H1 (cell line): ENCODE results near the gene SNRPD3. TPM values are rescaled to one million over a fixed set of nuclear protein-coding genes. Genes with fewer than 3 reads are reported as not detected.

ENCODE experiments used
- CTCF ChIA-PET: fragments of 300-600 bp; sonication (Branson Sonifier 250); formaldehyde crosslinking; loops from one replicate; lab custom pipeline; 2021; ENCODE audit not compliant: partially characterized antibody; lab: Charles Lee
- POLR2A ChIA-PET: fragments of 300-600 bp; sonication (Branson Sonifier 250); formaldehyde crosslinking; loops from one replicate; lab custom pipeline; 2021; ENCODE audit warnings: inconsistent platforms; ENCODE audit not compliant: partially characterized antibody; lab: Charles Lee
- DNase-seq, 2 experiments: peaks; one replicate each; pipeline versions ENCODE4 v3.0.0 to v3.0.0-alpha.2; 2010 to 2022; ENCODE audit warnings: low spot score in 2 of 2, low read depth in 1 of 2, mixed read lengths in 1 of 2
- FAIRE-seq: peaks from 2 replicates; lab custom pipeline; 2011; peaks lifted over from hg19 to GRCh38; lab: Jason Lieb, UNC
- H2AFZ ChIP-seq: 2 replicates; pipeline ENCODE4 v1.8.1; 2012; ENCODE audit warnings: low read length, inconsistent platforms
- H2AK5ac ChIP-seq: 2 replicates; pipeline ENCODE4 v1.6.1; 2013; ENCODE audit warnings: low read depth, low read length
- H2BK120ac ChIP-seq: replicated peaks from 2 replicates; pipeline ENCODE3; 2013; ENCODE audit warnings: low read depth, low read length, inconsistent platforms
- H2BK12ac ChIP-seq: 2 replicates; pipeline ENCODE4 v1.6.1; 2013; ENCODE audit warnings: low read depth, low read length
- H2BK15ac ChIP-seq: 2 replicates; pipeline ENCODE4 v1.6.1; 2013; ENCODE audit warnings: low read length
- H2BK20ac ChIP-seq: 2 replicates; pipeline ENCODE4 v1.6.1; 2013; ENCODE audit warnings: low read length
- H2BK5ac ChIP-seq: 2 replicates; pipeline ENCODE4 v1.6.1; 2013; ENCODE audit warnings: low read depth, low read length
- H3K14ac ChIP-seq: 2 replicates; pipeline ENCODE4 v1.6.1; 2013; ENCODE audit warnings: inconsistent platforms; ENCODE audit not compliant: insufficient read length
- H3K18ac ChIP-seq: 2 replicates; pipeline ENCODE4 v1.6.1; 2013; ENCODE audit warnings: low read length; ENCODE audit errors: extremely low read depth
- H3K23ac ChIP-seq: 2 replicates; pipeline ENCODE4 v1.6.1; 2013; ENCODE audit warnings: inconsistent platforms; ENCODE audit not compliant: insufficient read length
- H3K23me2 ChIP-seq: 2 replicates; pipeline ENCODE4 v1.6.1; 2013; ENCODE audit warnings: low read depth, low read length
- H3K27ac ChIP-seq: 2 replicates; pipeline ENCODE4 v1.6.1; 2011; ENCODE audit warnings: low read depth, low read length, inconsistent platforms
- H3K27me3 ChIP-seq, 4 experiments: replicated peaks in 1 of 4; 1 replicate in 1 of 4; 2 replicates in 3 of 4; pipeline versions ENCODE4 v1.6.1 to v1.8.1; 2011 to 2013; ENCODE audit warnings: low read length in 3 of 4, mild to moderate bottlenecking in 3 of 4, inconsistent platforms in 2 of 4, mixed read lengths in 2 of 4, moderate library complexity in 1 of 4; ENCODE audit not compliant: control insufficient read depth in 3 of 4, insufficient read depth in 3 of 4; ENCODE audit errors: extremely low read depth in 1 of 4
- H3K36me3 ChIP-seq, 4 experiments: 2 replicates each; pipeline versions ENCODE4 v1.6.1 to v1.8.1; 2011 to 2013; ENCODE audit warnings: mild to moderate bottlenecking in 4 of 4, low read length in 3 of 4, moderate library complexity in 2 of 4, control low read depth in 1 of 4, inconsistent platforms in 1 of 4; ENCODE audit not compliant: insufficient read depth in 4 of 4, control insufficient read depth in 2 of 4
- H3K4ac ChIP-seq: replicated peaks from 2 replicates; pipeline ENCODE3; 2013; ENCODE audit warnings: low read length, low read depth, mixed read lengths, inconsistent platforms; ENCODE audit not compliant: insufficient read length
- H3K4me1 ChIP-seq, 4 experiments: replicated peaks in 1 of 4; 1 replicate in 1 of 4; 2 replicates in 3 of 4; pipeline versions ENCODE4 v1.6.1 to v1.8.1; 2011 to 2013; ENCODE audit warnings: low read length in 3 of 4, inconsistent platforms in 2 of 4, mixed read lengths in 1 of 4; ENCODE audit not compliant: insufficient read depth in 4 of 4, control insufficient read depth in 3 of 4
- H3K4me2 ChIP-seq, 2 experiments: 2 replicates each; pipeline versions ENCODE4 v1.6.1 to v1.8.1; 2011 to 2013; ENCODE audit warnings: low read depth in 2 of 2, low read length in 2 of 2, control low read depth in 1 of 2, inconsistent platforms in 1 of 2, mild to moderate bottlenecking in 1 of 2; ENCODE audit not compliant: insufficient read depth in 1 of 2
- H3K4me3 ChIP-seq, 4 experiments: fragments of 200-600, 300-600 bp in 1 of 4; sonication (generic), shearing (Covaris generic), sonication (Bioruptor Twin) in 1 of 4; 2 replicates each; pipeline versions ENCODE4 v1.5.1 to v1.8.1; 2011 to 2016; ENCODE audit warnings: low read length in 4 of 4, low read depth in 3 of 4, control low read depth in 2 of 4, inconsistent platforms in 2 of 4, mild to moderate bottlenecking in 2 of 4, mixed read lengths in 1 of 4, moderate library complexity in 1 of 4; ENCODE audit not compliant: insufficient read depth in 2 of 4; ENCODE audit errors: extremely low read depth in 1 of 4
- H3K56ac ChIP-seq: replicated peaks from 2 replicates; pipeline ENCODE3; 2013; ENCODE audit warnings: low read depth, mild to moderate bottlenecking, mixed read lengths, low read length, inconsistent platforms; ENCODE audit not compliant: insufficient read length
- H3K79me1 ChIP-seq: 2 replicates; pipeline ENCODE4 v1.6.1; 2013; ENCODE audit warnings: low read depth, low read length, control low read depth
- H3K79me2 ChIP-seq, 2 experiments: 2 replicates each; pipeline versions ENCODE4 v1.6.1 to v1.8.1; 2012 to 2013; ENCODE audit warnings: low read length in 2 of 2, mild to moderate bottlenecking in 2 of 2, inconsistent platforms in 1 of 2; ENCODE audit not compliant: insufficient read depth in 2 of 2, control insufficient read depth in 1 of 2
- H3K9ac ChIP-seq, 4 experiments: replicated peaks in 1 of 4; 1 replicate in 1 of 4; 2 replicates in 3 of 4; pipeline versions ENCODE4 v1.6.1 to v1.8.1; 2011 to 2013; ENCODE audit warnings: low read depth in 3 of 4, low read length in 3 of 4, control low read depth in 2 of 4, mild to moderate bottlenecking in 2 of 4, moderate library complexity in 2 of 4, inconsistent platforms in 1 of 4; ENCODE audit errors: extremely low read depth in 1 of 4
- H3K9me3 ChIP-seq, 2 experiments: 2 replicates each; pipeline versions ENCODE4 v1.6.1 to v1.8.1; 2012 to 2013; ENCODE audit warnings: mild to moderate bottlenecking in 2 of 2, moderate library complexity in 2 of 2, control low read depth in 1 of 2, inconsistent platforms in 1 of 2, low read depth in 1 of 2, low read length in 1 of 2, mixed read lengths in 1 of 2; ENCODE audit not compliant: insufficient read depth in 2 of 2
- H4K20me1 ChIP-seq, 2 experiments: replicated peaks in 1 of 2; 2 replicates each; pipeline versions ENCODE3 to v1.8.1; 2011 to 2013; ENCODE audit warnings: inconsistent platforms in 2 of 2, low read length in 2 of 2, mild to moderate bottlenecking in 1 of 2; ENCODE audit not compliant: insufficient read depth in 2 of 2, control insufficient read depth in 1 of 2
- H4K5ac ChIP-seq: 2 replicates; pipeline ENCODE4 v1.6.1; 2013; ENCODE audit warnings: low read length, low read depth, mixed read lengths, inconsistent platforms; ENCODE audit not compliant: insufficient read length
- H4K8ac ChIP-seq: 2 replicates; pipeline ENCODE4 v1.8.0; 2013; ENCODE audit warnings: mild to moderate bottlenecking, moderate library complexity, low read length, inconsistent platforms; ENCODE audit not compliant: insufficient read depth; ENCODE audit errors: extremely low read depth
- H4K91ac ChIP-seq: replicated peaks from 2 replicates; pipeline ENCODE3; 2013; ENCODE audit warnings: low read length, mixed read lengths, inconsistent platforms; ENCODE audit not compliant: insufficient read length
- BRCA1 ChIP-seq: IDR thresholded peaks from 2 replicates; pipeline ENCODE4 v1.6.1; 2012; ENCODE audit warnings: low read depth, low read length, improper control_type of control experiment
- CBX5 ChIP-seq: fragments of 300-800, 300-1000 bp; sonication (generic); IDR thresholded peaks from 2 replicates; pipeline ENCODE4 v1.7.1; 2016; ENCODE audit warnings: antibody characterized with exemption, low read length, low read depth
- CREB1 ChIP-seq: IDR thresholded peaks from 2 replicates; pipeline ENCODE4 v1.6.1; 2012; ENCODE audit warnings: inconsistent platforms
- E2F6 ChIP-seq: IDR thresholded peaks from 2 replicates; pipeline ENCODE4 v1.6.1; 2012; ENCODE audit warnings: inconsistent platforms
- SP1 ChIP-seq: IDR thresholded peaks from 2 replicates; pipeline ENCODE4 v1.6.1; 2011; ENCODE audit warnings: low read depth, low read length
- SRF ChIP-seq: IDR thresholded peaks from 2 replicates; pipeline ENCODE4 v1.6.1; 2011; ENCODE audit warnings: mild to moderate bottlenecking, low read depth, low read length, moderate library complexity
- TEAD4 ChIP-seq: IDR thresholded peaks from 2 replicates; pipeline ENCODE4 v1.6.1; 2012; ENCODE audit warnings: low read depth, low read length, inconsistent platforms, mixed read lengths
- WGBS, 2 experiments: shearing (Covaris generic) in 1 of 2; methylation state at CpG; one replicate each; pipeline versions ENCODE4 v1.1.6 to v1.1.7; 2013 to 2015; ENCODE audit warnings: low lambda C conversion rate in 2 of 2, mixed read lengths in 2 of 2, inconsistent platforms in 1 of 2, low coverage in 1 of 2, missing lambda C conversion rate in 1 of 2; ENCODE audit not compliant: insufficient replicate concordance in 2 of 2, insufficient coverage in 1 of 2, insufficient read length in 1 of 2; ENCODE audit errors: extremely low coverage in 1 of 2, missing lambda C conversion rate in 1 of 2; 5-methylcytosine and 5-hydroxymethylcytosine counted together
- long read RNA-seq, 2 experiments: library from RNA in 1 of 2; library from capped mRNA in 1 of 2; stranded (forward); transcript quantifications; one replicate each; pipeline ENCODE4 v2.0.0, GENCODE V29; 2021; ENCODE audit warnings: inconsistent platforms in 1 of 2
- polyA minus RNA-seq, 3 experiments: library from RNA; depleted of rRNA, polyadenylated mRNA; stranded (reverse); fragments of >200 nt; gene quantifications; 1 replicate in 2 of 3; 2 replicates in 1 of 3; pipeline ENCODE4 v1.2.3, GENCODE V29; 2011
- polyA plus RNA-seq, 7 experiments: library from polyadenylated mRNA; depleted of rRNA in 3 of 7; stranded (reverse) in 5 of 7; unstranded in 2 of 7; fragments of >200 nt in 5 of 7; fragments of 200-250 nt in 2 of 7; gene quantifications; 1 replicate in 5 of 7; 2 replicates in 1 of 7; 4 replicates in 1 of 7; pipeline versions ENCODE4 v1.2.1 to v1.2.3, GENCODE V29; 2011 to 2013; ENCODE audit warnings: missing spikeins in 2 of 7, mixed read lengths in 2 of 7
- total RNA-seq: library from RNA; stranded (reverse); fragmentation: NEBNext Ultra II Directional; extraction: Animal tissue kit (Norgen Biotek cat#: 25700); gene quantifications from 2 replicates; pipeline ENCODE4 v1.2.1, GENCODE V29; 2021

The SNRPD3 gene
- total RNA-seq (200 TPM in 2 replicates), polyA plus RNA-seq (2011; rRNA removed) (258 and 455 TPM in 2 replicates), polyA minus RNA-seq (2011; rRNA and poly(A)+ RNA removed) (289 and 329 TPM in 2 replicates)
- 394 TPM for polyA plus RNA-seq (2011; cell fraction: cytosol; rRNA removed)
- 159 TPM for polyA plus RNA-seq (2011; cell fraction: nucleus; rRNA removed)
- polyA plus RNA-seq (2012, experiment 1 of 2) = 341 to 525 TPM (median 423 TPM) in 4 replicates
- polyA plus RNA-seq (2012, experiment 2 of 2) = 66.4 TPM
- 141 TPM for polyA plus RNA-seq (2013, experiment 1 of 2)
- polyA plus RNA-seq (2013, experiment 2 of 2) = 143 TPM
- polyA minus RNA-seq (2011; cell fraction: cytosol; rRNA and poly(A)+ RNA removed) = 131 TPM
- polyA minus RNA-seq (2011; cell fraction: nucleus; rRNA and poly(A)+ RNA removed) = 174 TPM
- long read RNA-seq, experiment 1, transcript SNRPD3-201 (4 exons, 1,763 nt) = major isoform, 182 of 267 reads
- long read RNA-seq, experiment 1, partial matches to known transcripts = 44 of 267 reads
- long read RNA-seq, experiment 1, other reads (novel, unspliced or antisense) = 40 of 267 reads
- long read RNA-seq, experiment 2, transcript SNRPD3-201 (4 exons, 1,763 nt) = major isoform, 7 of 14 reads
- long read RNA-seq, experiment 2, partial matches to known transcripts = 3 of 14 reads
- long read RNA-seq, experiment 2, other reads (novel, unspliced or antisense) = 4 of 14 reads

GRCh38 chr22:24555165-24556039 lies at the start of gene SNRPD3:
SNRPD3 (plus strand) TSS chr22:24555999; CDS start chr22:24557675, 1,676 bp downstream.
- CTCF ChIA-PET = interaction anchor here (0.5 to 1.3 kb wide), 3 partner anchors 29 to 77 kb away, joined by 3 read pairs; no protein-coding TSS in a partner anchor
- Histone ChIP-seq H4K5ac (peak within 1 kb of the TSS; percentile 90), H3K23ac (no peak within 1 kb of the TSS), H3K27ac (peak within 1 kb of the TSS; percentile 95), H3K4me2 (peak within 1 kb of the TSS; percentile 86 to 90), H2AK5ac (0 out of 2 replicates have a peak within 1 kb of the TSS, but pooled peaks have one; percentile 18), H4K91ac (peak within 1 kb of the TSS; percentile 68), H3K14ac (no peak within 1 kb of the TSS), H3K79me1 (peaks cover 21% of the 10 kb centered on the region), H3K18ac (peak within 1 kb of the TSS; percentile 86), H2BK20ac (no peak within 1 kb of the TSS), H3K27me3 (no peaks in the 10 kb centered on the region; a peak in 1 of 7 replicates), H2AFZ (peak within 1 kb of the TSS; percentile 34; the same call in 1 of the 2 replicates), H2BK15ac (peak within 1 kb of the TSS; percentile 25; the same call in 1 of the 2 replicates), H3K9ac (peak within 1 kb of the TSS; percentile 93 to 97 (median 95)), H2BK5ac (peak within 1 kb of the TSS; percentile 96), H3K36me3 (peaks cover 9 to 25% (median 23%) of the 10 kb centered on the region in 4 experiments), H3K4ac (peak within 1 kb of the TSS; percentile 54), H3K56ac (peak within 1 kb of the TSS; percentile 83), H3K9me3 (no peaks in the 10 kb centered on the region), H3K4me3 (peak within 1 kb of the TSS; percentile 96 to 100 (median 100)), H2BK120ac (no peak within 1 kb of the TSS), H3K23me2 (peaks cover 17% of the 10 kb centered on the region), H4K8ac (peak within 1 kb of the TSS; percentile 97; the same call in 1 of the 2 replicates), H3K4me1 (peaks cover 0 to 16% (median 3%) of the 10 kb centered on the region in 4 experiments; a peak in 6 of 7 replicates), H4K20me1 (peaks cover 11 to 28% of the 10 kb centered on the region in 2 experiments), H3K79me2 (peaks cover 42 to 84% of the 10 kb centered on the region in 2 experiments), H2BK12ac (peak within 1 kb of the TSS; percentile 28; the same call in 1 of the 2 replicates)
- POLR2A ChIA-PET = interaction anchor here (0.6 to 5.4 kb wide), 24 partner anchors 10 to 401 kb away, joined by 3 to 91 read pairs (median 4); partner anchors contain the start of genes ADORA2A, LRRC75B and SPECC1L
- 1% methylated on average over 51 of the region's 59 CpGs; no CpG with 5 or more reads in 1 of the 2 experiments for WGBS, 2 experiments
- no peak for FAIRE-seq
- peak; percentile 98 to 99 for DNase-seq
- TF ChIP-seq SP1 (peak; percentile 85), CBX5 (no peak), SRF (0 out of 2 replicates have a peak, but pooled peaks have one; percentile 41), E2F6 (peak; percentile 55), BRCA1 (no peak), TEAD4 (no peak; the same call in 1 of the 2 replicates), CREB1 (peak; percentile 53)
